Thyroid gland (tissue), 4 donors: ENCODE measurements around the gene FRS3.

Experiments used
- POLR2A ChIP-seq, 2 donors: fragments of 450-650 bp; IDR thresholded peaks; one replicate each; pipeline ENCODE4 v1.6.1; 2017; ENCODE audit warnings: antibody characterized with exemption in 2 of 2, mild to moderate bottlenecking in 2 of 2, moderate library complexity in 1 of 2
- TF ChIP-seq, protein P1 (sequence below), 6 experiments: fragments of 200-600 bp in 3 of 6; fragments of 450-650 bp in 3 of 6; sonication (generic) in 3 of 6; IDR thresholded peaks; one replicate each; pipeline ENCODE4 v1.5.1; 2016 to 2019; ENCODE audit warnings: antibody characterized with exemption in 6 of 6, mild to moderate bottlenecking in 2 of 6, inconsistent platforms in 1 of 6, moderate library complexity in 1 of 6

- TF ChIP-seq, protein P1, sequence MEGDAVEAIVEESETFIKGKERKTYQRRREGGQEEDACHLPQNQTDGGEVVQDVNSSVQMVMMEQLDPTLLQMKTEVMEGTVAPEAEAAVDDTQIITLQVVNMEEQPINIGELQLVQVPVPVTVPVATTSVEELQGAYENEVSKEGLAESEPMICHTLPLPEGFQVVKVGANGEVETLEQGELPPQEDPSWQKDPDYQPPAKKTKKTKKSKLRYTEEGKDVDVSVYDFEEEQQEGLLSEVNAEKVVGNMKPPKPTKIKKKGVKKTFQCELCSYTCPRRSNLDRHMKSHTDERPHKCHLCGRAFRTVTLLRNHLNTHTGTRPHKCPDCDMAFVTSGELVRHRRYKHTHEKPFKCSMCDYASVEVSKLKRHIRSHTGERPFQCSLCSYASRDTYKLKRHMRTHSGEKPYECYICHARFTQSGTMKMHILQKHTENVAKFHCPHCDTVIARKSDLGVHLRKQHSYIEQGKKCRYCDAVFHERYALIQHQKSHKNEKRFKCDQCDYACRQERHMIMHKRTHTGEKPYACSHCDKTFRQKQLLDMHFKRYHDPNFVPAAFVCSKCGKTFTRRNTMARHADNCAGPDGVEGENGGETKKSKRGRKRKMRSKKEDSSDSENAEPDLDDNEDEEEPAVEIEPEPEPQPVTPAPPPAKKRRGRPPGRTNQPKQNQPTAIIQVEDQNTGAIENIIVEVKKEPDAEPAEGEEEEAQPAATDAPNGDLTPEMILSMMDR (IDR thresholded peaks at IDR 0.05), result no peak
- no peak for TF ChIP-seq POLR2A (IDR thresholded peaks at IDR 0.05)
Observed at GRCh38 chr6:41778895-41779294, 805 bp downstream of the FRS3 start.
